CD4-positive, alpha-beta T cell treated with Interleukin-15 for 1 hour (primary cell): ENCODE measurements around the gene ACOX3.
"Not testable (repeated sequence)": the region's sequence is repeated elsewhere in the genome, so short reads cannot be mapped to it uniquely, and the experiment has no call there.

Source experiments
- DNase-seq: peaks from one replicate; pipeline ENCODE4 v3.0.0-alpha.2; 2020

ACOX3 gene

GRCh38 chr4:8370106-8370787, 70.3 kb downstream of the ACOX3 start:
- DNase-seq: no peak

GRCh38 chr4:8369426-8370105, 71.0 kb downstream of the ACOX3 start:
- no peak for DNase-seq

GRCh38 chr4:8368998-8369397, 71.5 kb downstream of the ACOX3 start:
- DNase-seq: no peak

GRCh38 chr4:8368061-8368481, 72.5 kb downstream of the ACOX3 start:
- no peak for DNase-seq

GRCh38 chr4:8366601-8367000, 73.9 kb downstream of the ACOX3 start:
- DNase-seq: no peak

- no peak for DNase-seq
These were observed 74.6 kb downstream of the ACOX3 start for GRCh38 chr4:8365951-8366350.

- no peak for DNase-seq
These were observed 75.2 kb downstream of the ACOX3 start for GRCh38 chr4:8365353-8365752.

GRCh38 chr4:8364848-8365350, 75.6 kb downstream of the ACOX3 start:
- no peak for DNase-seq

GRCh38 chr4:8364141-8364540, 76.4 kb downstream of the ACOX3 start:
- no peak for DNase-seq

- DNase-seq: no peak
These were observed 78.0 kb downstream of the ACOX3 start for GRCh38 chr4:8362483-8362882.

- DNase-seq: no peak
These were observed 81.3 kb downstream of the ACOX3 start for GRCh38 chr4:8359193-8359592.

- no peak for DNase-seq
These were observed 83.7 kb downstream of the ACOX3 start for GRCh38 chr4:8356856-8357255.

GRCh38 chr4:8355864-8356565, 84.5 kb downstream of the ACOX3 start:
- DNase-seq: no peak

GRCh38 chr4:8355306-8355705, 85.2 kb downstream of the ACOX3 start:
- DNase-seq: no peak

- DNase-seq: no peak
These were observed 86.5 kb downstream of the ACOX3 start for GRCh38 chr4:8353912-8354453.

- DNase-seq: no peak
These were observed 87.3 kb downstream of the ACOX3 start for GRCh38 chr4:8353158-8353669.

GRCh38 chr4:8352368-8353157, 88.0 kb downstream of the ACOX3 start:
- no peak for DNase-seq

GRCh38 chr4:8351931-8352367, 88.6 kb downstream of the ACOX3 start:
- DNase-seq: no peak

GRCh38 chr4:8350841-8351461, 89.6 kb downstream of the ACOX3 start:
- no peak for DNase-seq

- no peak for DNase-seq
These were observed 90.2 kb downstream of the ACOX3 start for GRCh38 chr4:8350352-8350751.

GRCh38 chr4:8349664-8350236, 90.8 kb downstream of the ACOX3 start:
- no peak for DNase-seq

GRCh38 chr4:8349236-8349635, 91.3 kb downstream of the ACOX3 start:
- DNase-seq: not testable (repeated sequence)
